HL-60 (cell line): ENCODE data around the gene ABCC2.

Experiments
- DNase-seq, 2 experiments: peaks; one replicate each; pipeline ENCODE4 v3.0.0-alpha.2; 2010 to 2020; ENCODE audit warnings: low read depth in 1 of 2, low spot score in 1 of 2
- H3K27ac ChIP-seq: fragments of 250-450 bp; sonication (Bioruptor Pico); replicated peaks from 2 replicates; pipeline ENCODE4 v1.5.1; 2020; ENCODE audit warnings: mild to moderate bottlenecking, moderate library complexity
- H3K27me3 ChIP-seq: fragments of 250-450 bp; sonication (Bioruptor Pico); 2 replicates; pipeline ENCODE4 v1.5.1; 2021; ENCODE audit warnings: mild to moderate bottlenecking, moderate library complexity; ENCODE audit not compliant: insufficient read depth, poor library complexity, severe bottlenecking
- H3K4me3 ChIP-seq: replicated peaks from 2 replicates; pipeline ENCODE4 v1.5.1; 2011; ENCODE audit warnings: mild to moderate bottlenecking, control low read depth, low read length; ENCODE audit not compliant: insufficient read depth
- GABPA ChIP-seq: IDR thresholded peaks from 2 replicates; pipeline ENCODE4 v1.6.1; 2012; ENCODE audit warnings: low read depth
- POLR2AphosphoS5 ChIP-seq: IDR thresholded peaks from 2 replicates; pipeline ENCODE4 v1.6.1; 2012; ENCODE audit warnings: low read depth
- REST ChIP-seq: IDR thresholded peaks from 2 replicates; pipeline ENCODE4 v1.6.1; 2012; ENCODE audit warnings: low read depth; ENCODE audit not compliant: insufficient replicate concordance
- SPI1 ChIP-seq: IDR thresholded peaks from 2 replicates; pipeline ENCODE4 v1.6.1; 2012; ENCODE audit warnings: low read depth, mild to moderate bottlenecking, borderline replicate concordance
- TF ChIP-seq, protein P1 (sequence below): IDR thresholded peaks from one replicate; pipeline ENCODE4 v1.5.1; 2011; ENCODE audit warnings: low read length, control low read depth, inconsistent platforms; ENCODE audit not compliant: insufficient read depth

Gene ABCC2

DNA sequence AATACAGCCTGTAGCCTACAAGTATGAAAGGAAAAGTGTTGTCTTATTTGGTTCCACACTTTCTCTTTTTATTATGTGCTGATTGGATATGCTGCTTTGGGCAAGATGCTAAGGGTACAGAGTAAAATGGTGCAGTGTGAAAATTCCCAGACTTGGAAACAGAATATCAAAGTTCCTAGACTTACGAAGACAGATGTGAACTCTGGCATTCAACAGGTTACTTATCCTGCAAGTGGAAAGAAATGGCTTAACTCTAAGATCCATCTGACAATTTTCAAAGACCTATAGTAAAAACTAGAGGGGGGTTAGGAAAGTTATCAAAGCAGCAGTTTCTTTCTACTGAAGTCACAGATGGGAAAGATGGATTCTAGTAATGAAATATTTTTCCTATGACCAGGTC lies 26.3 kb upstream of the ABCC2 start:
- DNase-seq: no peak
- Histone ChIP-seq H3K4me3 (no peak overlapping the region), H3K27me3 (no peaks in the 10 kb centered on the region), H3K27ac (no peak overlapping the region)
- TF ChIP-seq, protein P1, sequence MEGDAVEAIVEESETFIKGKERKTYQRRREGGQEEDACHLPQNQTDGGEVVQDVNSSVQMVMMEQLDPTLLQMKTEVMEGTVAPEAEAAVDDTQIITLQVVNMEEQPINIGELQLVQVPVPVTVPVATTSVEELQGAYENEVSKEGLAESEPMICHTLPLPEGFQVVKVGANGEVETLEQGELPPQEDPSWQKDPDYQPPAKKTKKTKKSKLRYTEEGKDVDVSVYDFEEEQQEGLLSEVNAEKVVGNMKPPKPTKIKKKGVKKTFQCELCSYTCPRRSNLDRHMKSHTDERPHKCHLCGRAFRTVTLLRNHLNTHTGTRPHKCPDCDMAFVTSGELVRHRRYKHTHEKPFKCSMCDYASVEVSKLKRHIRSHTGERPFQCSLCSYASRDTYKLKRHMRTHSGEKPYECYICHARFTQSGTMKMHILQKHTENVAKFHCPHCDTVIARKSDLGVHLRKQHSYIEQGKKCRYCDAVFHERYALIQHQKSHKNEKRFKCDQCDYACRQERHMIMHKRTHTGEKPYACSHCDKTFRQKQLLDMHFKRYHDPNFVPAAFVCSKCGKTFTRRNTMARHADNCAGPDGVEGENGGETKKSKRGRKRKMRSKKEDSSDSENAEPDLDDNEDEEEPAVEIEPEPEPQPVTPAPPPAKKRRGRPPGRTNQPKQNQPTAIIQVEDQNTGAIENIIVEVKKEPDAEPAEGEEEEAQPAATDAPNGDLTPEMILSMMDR: no peak
- no peak for TF ChIP-seq REST

DNA sequence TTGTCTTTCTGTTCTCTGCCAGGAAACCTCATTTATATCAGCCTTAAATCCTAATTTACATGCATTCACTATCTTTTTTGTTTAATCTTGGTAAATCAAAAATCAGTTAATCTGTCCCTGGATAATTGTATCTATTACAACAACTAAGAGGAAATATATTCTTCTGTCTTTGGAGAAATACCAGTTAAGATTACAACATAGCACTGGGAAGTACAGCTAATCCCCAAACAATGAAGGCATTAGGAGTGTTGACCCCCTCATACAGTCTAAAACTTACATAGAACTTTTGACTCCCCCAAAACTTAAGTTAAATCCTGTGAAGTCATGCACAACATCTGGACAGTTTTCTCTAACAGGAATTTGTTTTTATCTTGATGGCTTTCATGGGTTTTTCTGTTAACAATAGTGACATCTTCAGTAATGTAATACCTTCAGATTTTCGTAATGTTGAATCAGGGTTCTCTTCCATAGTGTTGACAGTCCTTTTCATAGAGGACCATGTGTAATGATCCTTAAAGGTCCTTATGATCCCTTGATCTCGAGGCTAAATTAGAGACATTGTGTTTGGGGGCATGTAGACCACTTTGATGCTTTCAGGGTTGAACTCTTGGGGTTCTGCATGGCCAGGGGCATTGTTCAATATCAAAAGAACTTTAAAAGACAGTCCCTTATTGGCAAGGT lies 24.1 kb upstream of the ABCC2 start:
- no peak overlapping the region for H3K27ac ChIP-seq
- H3K4me3 ChIP-seq: no peak overlapping the region
- TF ChIP-seq GABPA: no peak
- TF ChIP-seq, protein P1: no peak
- TF ChIP-seq REST: no peak
- TF ChIP-seq POLR2AphosphoS5: no peak
- no peak for TF ChIP-seq SPI1
- no peak for DNase-seq
- H3K27me3 ChIP-seq: no peaks in the 10 kb centered on the region

- Histone ChIP-seq H3K27ac (no peak overlapping the region), H3K4me3 (no peak overlapping the region), H3K27me3 (no peaks in the 10 kb centered on the region)
- no peak for DNase-seq
- TF ChIP-seq POLR2AphosphoS5: no peak
- no peak for TF ChIP-seq GABPA
- TF ChIP-seq, protein P1: no peak
- no peak for TF ChIP-seq REST
- TF ChIP-seq SPI1: no peak
Observed at GRCh38 chr10:99760321-99760720, 22.1 kb upstream of the ABCC2 start.
